Measurements from ENCODE around the gene MYO5B.

DNA sequence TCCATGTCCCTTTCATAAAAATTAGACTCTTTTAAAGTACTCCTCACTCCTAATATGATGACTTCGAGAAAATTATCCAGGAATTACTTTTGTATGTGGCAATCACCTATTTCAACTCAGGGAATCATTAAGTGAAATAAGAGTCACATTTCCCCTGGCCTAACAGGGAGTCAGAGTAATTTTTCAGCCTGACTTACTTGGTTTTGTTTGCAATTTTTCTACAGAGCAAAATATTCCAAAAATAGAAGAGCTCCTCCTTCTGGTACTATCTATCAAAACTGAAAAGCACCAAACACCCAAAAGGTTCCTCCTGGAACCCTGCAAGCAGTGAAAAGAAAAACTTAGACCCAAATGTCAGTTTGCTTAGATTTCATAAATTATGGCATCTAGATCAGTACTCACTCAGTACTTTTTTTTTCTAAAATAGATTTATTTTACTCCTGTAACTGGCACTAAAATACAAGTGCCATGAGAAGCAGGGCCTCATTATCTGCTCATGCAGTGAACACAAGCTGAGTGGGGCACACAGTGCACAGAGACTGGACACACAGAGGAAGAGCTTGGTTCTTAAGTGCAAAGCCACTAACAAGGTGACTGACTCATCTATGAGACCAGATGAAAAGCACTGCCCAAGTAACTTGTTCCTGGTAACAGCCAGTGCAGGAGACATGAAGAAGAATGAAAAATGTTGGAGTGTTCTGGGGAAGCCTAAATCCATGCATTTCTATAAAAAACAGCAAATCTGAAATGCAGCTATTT lies 410.3 kb downstream of the MYO5B start:
- TF ChIP-seq SIN3A (IDR thresholded peaks at IDR 0.05; ENCODE audit: low read depth) (no peak), CTCF (IDR thresholded peaks at IDR 0.05 in 2 of 3, conservative IDR thresholded peaks at IDR 0.05 in 1 of 3; ENCODE audit: borderline replicate concordance in 1 of 3, insufficient read depth in 1 of 3, low read depth in 2 of 3, low read length in 2 of 3) (peak; percentile 18 to 42 (median 20); a peak in 2 of 6 replicates), JUND (IDR thresholded peaks at IDR 0.05) (no peak), SP1 (IDR thresholded peaks at IDR 0.05; ENCODE audit: low read depth) (no peak), EGR1 (IDR thresholded peaks at IDR 0.05; ENCODE audit: low read depth) (no peak), EZH2 (IDR thresholded peaks at IDR 0.05) (no peak), YY1 (IDR thresholded peaks at IDR 0.05; ENCODE audit: extremely low read depth, insufficient replicate concordance, low read depth, low read length) (no peak), EZH2phosphoT487 (IDR thresholded peaks at IDR 0.05; ENCODE audit: borderline replicate concordance) (no peak), FOSL1 (IDR thresholded peaks at IDR 0.05; ENCODE audit: low read depth) (no peak), ZFX (IDR thresholded peaks at IDR 0.05) (no peak), POLR2A (IDR thresholded peaks at IDR 0.05; ENCODE audit: borderline replicate concordance, extremely low read depth, insufficient read depth, insufficient read length) (no peak), REST (IDR thresholded peaks at IDR 0.05; ENCODE audit: low read depth) (no peak), SRF (IDR thresholded peaks at IDR 0.05; ENCODE audit: low read depth) (no peak), POLR2AphosphoS5 (IDR thresholded peaks at IDR 0.05; ENCODE audit: low read depth, low read length) (no peak)
